ENCODE data around the gene MYMK. TPM values are rescaled to one million over a fixed set of nuclear protein-coding genes. Genes with fewer than 3 reads are reported as not detected.

The MYMK gene
- total and polyA plus RNA-seq, 2 of the 8 experiments (the other 6 are each of a cell fraction or from before 2014, with no cell fraction given), result not detected

GRCh38 chr9:133524146-133524545 is 613 bp downstream of the MYMK start:
- ChIA-PET POLR2A (ENCODE audit: partially characterized antibody) (interaction anchor here (1.6 kb wide), 1 partner anchor 10 kb away, joined by 5 read pairs; no protein-coding TSS in a partner anchor), CTCF (ENCODE audit: partially characterized antibody) (no interaction called here)
- H3K4me3 ChIP-seq (ENCODE audit: extremely low read depth in 1 of 4, insufficient read depth in 2 of 4, low read depth in 3 of 4, low read length in 4 of 4), result no peak overlapping the region
- H4K5ac ChIP-seq (ENCODE audit: insufficient read length, low read depth, low read length), result no peak overlapping the region
- H3K9ac ChIP-seq (replicated peaks in 1 of 4; ENCODE audit: extremely low read depth in 1 of 4, low read depth in 3 of 4, low read length in 3 of 4), result no peak overlapping the region
- peaks cover 0 to 5% (median 0%) of the 10 kb centered on the region in 4 experiments; a peak in 3 of 7 replicates for H3K27me3 ChIP-seq (replicated peaks in 1 of 4; ENCODE audit: control insufficient read depth in 3 of 4, extremely low read depth in 1 of 4, insufficient read depth in 3 of 4, low read length in 3 of 4)
- 94% methylated on average over 5 of the region's 5 CpGs; no CpG with 5 or more reads in 1 of the 2 experiments for WGBS, 2 experiments (ENCODE audit: extremely low coverage in 1 of 2, insufficient coverage in 1 of 2, insufficient read length in 1 of 2, insufficient replicate concordance in 2 of 2, low coverage in 1 of 2, low lambda C conversion rate in 2 of 2, missing lambda C conversion rate in 1 of 2)
- H3K4me1 ChIP-seq (replicated peaks in 1 of 4; ENCODE audit: control insufficient read depth in 3 of 4, insufficient read depth in 4 of 4, low read length in 3 of 4), result peaks cover 4 to 32% (median 29%) of the 10 kb centered on the region in 4 experiments
- H4K8ac ChIP-seq (ENCODE audit: extremely low read depth, insufficient read depth, low read length), result no peak overlapping the region
- H2BK20ac ChIP-seq (ENCODE audit: low read length), result no peak overlapping the region
- no peaks in the 10 kb centered on the region for H4K20me1 ChIP-seq (replicated peaks in 1 of 2; ENCODE audit: control insufficient read depth in 1 of 2, insufficient read depth in 2 of 2, low read length in 2 of 2)
- H2BK5ac ChIP-seq (ENCODE audit: low read depth, low read length), result no peak overlapping the region
- H4K91ac ChIP-seq (replicated peaks; ENCODE audit: insufficient read length, low read length), result no peak overlapping the region
- H3K36me3 ChIP-seq (ENCODE audit: control insufficient read depth in 2 of 4, insufficient read depth in 4 of 4, low read length in 3 of 4), result no peaks in the 10 kb centered on the region
- no peak overlapping the region for H2BK120ac ChIP-seq (replicated peaks; ENCODE audit: low read depth, low read length)
- no peaks in the 10 kb centered on the region for H3K79me1 ChIP-seq (ENCODE audit: low read depth, low read length)
- no peaks in the 10 kb centered on the region for H3K79me2 ChIP-seq (ENCODE audit: control insufficient read depth in 1 of 2, insufficient read depth in 2 of 2, low read length in 2 of 2)
- DNase-seq (ENCODE audit: low read depth in 1 of 2, low spot score in 2 of 2), result no peak
- H3K18ac ChIP-seq (ENCODE audit: extremely low read depth, low read length), result no peak overlapping the region
- no peak for FAIRE-seq
- no peak overlapping the region for H3K56ac ChIP-seq (replicated peaks; ENCODE audit: insufficient read length, low read depth, low read length)
- H3K23me2 ChIP-seq (ENCODE audit: low read depth, low read length), result no peaks in the 10 kb centered on the region; the same call in 1 of the 2 replicates
- no peak overlapping the region for H3K27ac ChIP-seq (ENCODE audit: low read depth, low read length)
- H2AFZ ChIP-seq (ENCODE audit: low read length), result no peak overlapping the region
- no peak overlapping the region for H3K4me2 ChIP-seq (ENCODE audit: insufficient read depth in 1 of 2, low read depth in 2 of 2, low read length in 2 of 2)
- H3K23ac ChIP-seq (ENCODE audit: insufficient read length), result no peak overlapping the region
- H3K9me3 ChIP-seq (ENCODE audit: insufficient read depth in 2 of 2, low read depth in 1 of 2, low read length in 1 of 2), result no peaks in the 10 kb centered on the region
- no peak overlapping the region for H3K4ac ChIP-seq (replicated peaks; ENCODE audit: insufficient read length, low read depth, low read length)
- no peak overlapping the region for H2BK15ac ChIP-seq (ENCODE audit: low read length)
- H2BK12ac ChIP-seq (ENCODE audit: low read depth, low read length), result no peak overlapping the region
- H3K14ac ChIP-seq (ENCODE audit: insufficient read length), result no peak overlapping the region
- no peak overlapping the region for H2AK5ac ChIP-seq (ENCODE audit: low read depth, low read length)
- TF ChIP-seq RNF2 (IDR thresholded peaks at IDR 0.05; ENCODE audit: borderline replicate concordance, low read depth, low read length, missing control alignments, poor library complexity, severe bottlenecking) (no peak), RAD21 (IDR thresholded peaks at IDR 0.05 in 1 of 2, conservative IDR thresholded peaks at IDR 0.05 in 1 of 2; ENCODE audit: low read depth in 2 of 2, low read length in 2 of 2) (no peak), GTF2F1 (IDR thresholded peaks at IDR 0.05; ENCODE audit: borderline replicate concordance, low read depth, low read length) (no peak), PHF8 (conservative IDR thresholded peaks at IDR 0.05; ENCODE audit: low read depth, low read length) (no peak), YY1 (IDR thresholded peaks at IDR 0.05; ENCODE audit: low read depth, low read length) (no peak), CTBP2 (IDR thresholded peaks at IDR 0.05; ENCODE audit: borderline replicate concordance, insufficient read depth, insufficient read length, low read length) (no peak), CREB1 (IDR thresholded peaks at IDR 0.05) (no peak), SUZ12 (IDR thresholded peaks at IDR 0.05; ENCODE audit: low read length) (no peak), GABPA (IDR thresholded peaks at IDR 0.05; ENCODE audit: borderline replicate concordance, insufficient read depth, low read length) (no peak), ATF2 (IDR thresholded peaks at IDR 0.05; ENCODE audit: low read length) (no peak), SIX5 (IDR thresholded peaks at IDR 0.05; ENCODE audit: low read depth, low read length) (no peak)
